Ovary (tissue), 9 donors: ENCODE data around the gene IQCC. TPM values are rescaled to one million over a fixed set of nuclear protein-coding genes. Genes with fewer than 3 reads are reported as not detected.

Experiments
- DNase-seq, 5 donors: peaks; one replicate each; pipeline ENCODE4 v3.0.0-alpha.2; 2019 to 2020
- H3K27ac ChIP-seq, 2 donors: fragments of 200-600 bp; one replicate each; pipeline versions ENCODE4 v1.5.1 to v1.8.0; 2019 to 2022
- H3K27me3 ChIP-seq: fragments of 200-600 bp; one replicate; pipeline ENCODE4 v1.8.0; 2022
- H3K36me3 ChIP-seq: fragments of 200-600 bp; sonication (generic); one replicate; pipeline ENCODE4 v1.5.1; 2019
- H3K4me1 ChIP-seq: one replicate; pipeline ENCODE4 v1.8.1; 2013; ENCODE audit warnings: mild to moderate bottlenecking, moderate library complexity; ENCODE audit not compliant: insufficient read depth
- H3K4me3 ChIP-seq: fragments of 200-600 bp; sonication (generic); one replicate; pipeline ENCODE4 v1.5.1; 2017
- H3K9me3 ChIP-seq, 2 donors: fragments of 200-600 bp in 1 of 2; sonication (generic) in 1 of 2; one replicate each; pipeline versions ENCODE4 v1.5.1 to v1.8.1; 2013 to 2019; ENCODE audit warnings: mild to moderate bottlenecking in 1 of 2, moderate library complexity in 1 of 2
- EP300 ChIP-seq: sonication (generic); formaldehyde crosslinking; IDR thresholded peaks from one replicate; pipeline ENCODE4 v1.6.1; 2017; ENCODE audit warnings: antibody characterized with exemption
- POLR2A ChIP-seq: fragments of 450-650 bp; IDR thresholded peaks from one replicate; pipeline ENCODE4 v1.6.1; 2017; ENCODE audit warnings: antibody characterized with exemption, mild to moderate bottlenecking, moderate library complexity
- WGBS, 3 donors: extraction: QIAGEN DNeasy Blood & Tissue Kit in 1 of 3; methylation state at CpG; one replicate each; pipeline versions ENCODE4 v1.1.5 to v1.1.7; 2013 to 2017; 5-methylcytosine and 5-hydroxymethylcytosine counted together
- intact Hi-C, 4 donors: fragments of 100-400 bp; cut with DNase I; formaldehyde crosslinking; loops; one replicate each; pipeline versions ENCODE4 v1.11.0 to v1.15.1; 2022 to 2023
- polyA plus RNA-seq, 2 donors: library from polyadenylated mRNA; stranded (reverse); fragments of 200-250 nt in 1 of 2; fragments of 350-450 nt in 1 of 2; fragmentation: Illumina TruSeq in 1 of 2; extraction: RNeasy Lipid Tissue Mini Kit (QIAGEN cat#74804) in 1 of 2; gene quantifications; one replicate each; pipeline ENCODE4 v1.2.3, GENCODE V29; 2013 to 2014
- total RNA-seq, 7 donors: library from RNA; depleted of rRNA in 2 of 7; stranded (reverse); fragments of >200 nt in 2 of 7; fragmentation: NEBNext Ultra II Directional in 3 of 7; extraction: Animal tissue kit (Norgen Biotek cat#: 25700) in 3 of 7; gene quantifications; one replicate each; pipeline versions ENCODE4 v1.1.0 to v1.2.4, GENCODE V29; 2016 to 2023
- TF ChIP-seq, protein P1 (sequence below), 3 donors: fragments of 450-650 bp in 2 of 3; fragments of 200-600 bp in 1 of 3; IDR thresholded peaks; one replicate each; pipeline versions ENCODE4 v1.5.1 to v1.8.0; 2016 to 2022; ENCODE audit warnings: antibody characterized with exemption in 3 of 3, mild to moderate bottlenecking in 1 of 3
- donor health status: DM: no; HTN: no; CAD: no; lungs with moderate emphysema.
- donor health status: DM: no; HTN: no; CAD: no.
- donor health status: Bipolar disorder and iron deficiency.
- donor health status: DM: yes; HTN: yes; CAD: no.
- donor health status: DM: no; HTN: no; CAD: no.
- donor health status: DM: yes; HTN: yes; CAD: no.

Gene IQCC
- total and polyA plus RNA-seq, 9 donors: 2.3 to 4.7 (median 2.6) TPM

DNA sequence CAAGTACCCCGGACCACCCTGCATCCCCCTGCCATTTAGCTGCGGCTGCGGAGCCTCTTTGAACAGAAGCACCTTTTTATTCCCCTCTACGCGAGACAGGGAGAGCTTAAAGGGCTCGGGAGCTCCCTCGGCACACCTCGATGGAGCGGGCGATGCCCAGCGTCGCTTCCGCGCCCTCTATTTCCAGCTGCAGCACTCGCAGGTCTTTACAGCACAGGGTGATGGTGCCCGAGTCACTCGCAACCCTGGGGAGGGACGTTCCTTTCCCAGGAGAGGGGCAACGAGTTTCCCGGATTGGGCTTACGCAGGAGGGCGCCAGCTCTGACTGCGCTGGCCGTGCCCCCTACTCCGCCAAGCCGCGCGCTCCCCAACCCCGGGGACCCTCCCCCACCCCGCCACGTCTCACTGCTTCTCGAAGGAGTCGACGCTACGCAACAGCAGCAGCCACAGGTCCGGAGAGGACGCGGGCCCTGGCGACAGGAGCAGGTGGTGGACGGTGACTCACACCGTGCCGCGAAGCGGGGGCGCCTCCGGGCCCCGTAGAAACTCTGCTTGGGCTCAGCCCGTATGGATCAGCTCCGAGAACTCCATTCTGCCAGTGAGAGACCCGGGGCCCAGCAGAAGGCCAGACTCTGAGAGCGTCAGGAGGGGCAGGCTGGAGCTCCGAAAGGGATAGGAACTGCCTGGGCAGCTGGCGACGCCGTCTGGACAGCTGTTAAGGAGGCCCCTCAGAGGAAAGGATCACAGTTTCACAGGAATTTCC, 35.7 kb downstream of the IQCC start:
- 0 to 1% (median 1%) methylated on average over 49 to 55 of the region's 55 CpGs for WGBS, 3 donors
- Histone ChIP-seq H3K36me3 (no peaks in the 10 kb centered on the region), H3K4me3 (peak overlapping the region; percentile 59), H3K9me3 (no peaks in the 10 kb centered on the region), H3K4me1 (peaks cover 4% of the 10 kb centered on the region), H3K27ac (peak overlapping the region; percentile 58 to 86), H3K27me3 (no peaks in the 10 kb centered on the region)
- DNase-seq: peak; percentile 71 to 77 (median 74)
- intact Hi-C loops: loop anchor here in 1 of 4 donors (10.0 kb wide), 1 partner anchor 124 kb away; the partner anchor contains the start of genes FAM229A and TSSK3
- peak; percentile 43 for TF ChIP-seq POLR2A
- TF ChIP-seq, protein P1, sequence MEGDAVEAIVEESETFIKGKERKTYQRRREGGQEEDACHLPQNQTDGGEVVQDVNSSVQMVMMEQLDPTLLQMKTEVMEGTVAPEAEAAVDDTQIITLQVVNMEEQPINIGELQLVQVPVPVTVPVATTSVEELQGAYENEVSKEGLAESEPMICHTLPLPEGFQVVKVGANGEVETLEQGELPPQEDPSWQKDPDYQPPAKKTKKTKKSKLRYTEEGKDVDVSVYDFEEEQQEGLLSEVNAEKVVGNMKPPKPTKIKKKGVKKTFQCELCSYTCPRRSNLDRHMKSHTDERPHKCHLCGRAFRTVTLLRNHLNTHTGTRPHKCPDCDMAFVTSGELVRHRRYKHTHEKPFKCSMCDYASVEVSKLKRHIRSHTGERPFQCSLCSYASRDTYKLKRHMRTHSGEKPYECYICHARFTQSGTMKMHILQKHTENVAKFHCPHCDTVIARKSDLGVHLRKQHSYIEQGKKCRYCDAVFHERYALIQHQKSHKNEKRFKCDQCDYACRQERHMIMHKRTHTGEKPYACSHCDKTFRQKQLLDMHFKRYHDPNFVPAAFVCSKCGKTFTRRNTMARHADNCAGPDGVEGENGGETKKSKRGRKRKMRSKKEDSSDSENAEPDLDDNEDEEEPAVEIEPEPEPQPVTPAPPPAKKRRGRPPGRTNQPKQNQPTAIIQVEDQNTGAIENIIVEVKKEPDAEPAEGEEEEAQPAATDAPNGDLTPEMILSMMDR (IDR thresholded peaks at IDR 0.05): no peak

DNA sequence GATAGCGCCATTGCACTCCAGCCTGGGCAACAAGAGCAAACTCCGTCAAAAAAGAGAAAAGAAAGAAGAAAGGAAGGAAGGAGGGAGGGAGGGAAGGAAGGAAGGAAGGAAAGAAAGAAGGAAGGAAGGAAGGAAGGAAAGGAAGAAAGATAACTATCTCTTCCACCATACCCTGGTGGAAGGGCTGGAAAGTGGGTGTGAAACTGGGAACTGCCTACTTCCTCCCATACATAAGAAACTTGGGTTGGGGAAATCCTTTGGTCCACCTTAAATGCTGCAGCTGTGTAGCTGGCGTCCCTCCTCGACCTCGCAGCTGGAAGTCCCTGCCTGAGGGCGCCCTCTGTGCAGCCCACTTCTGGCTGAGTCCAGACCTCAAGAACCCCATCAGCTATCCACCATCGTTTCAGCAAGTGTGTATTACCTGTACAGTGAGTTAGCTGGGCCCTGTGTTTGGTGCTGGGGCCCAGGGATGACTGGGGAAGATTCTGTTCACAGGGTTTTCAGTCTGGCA, 36.9 kb downstream of the IQCC start:
- Histone ChIP-seq H3K27me3 (no peaks in the 10 kb centered on the region), H3K4me3 (no peak overlapping the region), H3K27ac (no peak overlapping the region), H3K4me1 (peaks cover 9% of the 10 kb centered on the region), H3K36me3 (no peaks in the 10 kb centered on the region), H3K9me3 (no peaks in the 10 kb centered on the region)
- intact Hi-C loops: loop anchor here in 1 of 4 donors (10.0 kb wide), 1 partner anchor 122 kb away; the partner anchor contains the start of genes FAM229A and TSSK3
- peak in 4 of 5 donors; percentile 42 to 60 (median 50) for DNase-seq
- TF ChIP-seq EP300 (no peak), POLR2A (no peak)
- TF ChIP-seq, protein P1 (IDR thresholded peaks at IDR 0.05): no peak
- WGBS, 3 donors: 17 to 24% (median 23%) methylated on average over 7 of the region's 7 CpGs

DNA sequence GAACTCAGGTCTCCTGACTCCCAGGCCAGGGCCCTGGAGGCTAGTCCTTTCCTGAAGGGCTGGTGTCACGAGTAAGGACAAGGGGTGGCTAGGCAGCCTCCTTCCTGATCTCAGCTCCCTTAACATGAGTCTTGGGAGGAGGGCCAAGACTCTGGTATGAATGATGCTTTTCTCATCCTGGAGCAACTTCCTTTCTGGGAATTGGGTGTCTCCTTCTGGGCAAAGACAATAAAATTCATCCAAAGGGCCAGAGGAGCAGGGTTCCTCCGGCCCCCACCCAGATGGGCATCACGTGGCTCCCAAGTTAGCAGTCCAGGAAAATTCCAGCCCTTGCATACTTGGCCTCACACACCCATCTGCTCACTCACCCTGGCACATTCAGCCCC, 41.4 kb downstream of the IQCC start, which contains the start of gene FAM167B:
Gene FAM167B (plus strand): TSS at position 335 of the 386 bp plus-strand sequence. CDS start 200 bp downstream, outside the sequence.
- no peaks in the 10 kb centered on the region for H3K27me3 ChIP-seq
- TF ChIP-seq EP300: peak; percentile 71
- TF ChIP-seq POLR2A: no peak
- no peak within 1 kb of the TSS for H3K4me3 ChIP-seq
- WGBS, 3 donors: 29 to 49% (median 43%) methylated on average over 3 of the region's 3 CpGs
- peaks cover 14% of the 10 kb centered on the region for H3K4me1 ChIP-seq
- DNase-seq: peak in 1 of 5 donors; percentile 49
- no peak within 1 kb of the TSS for H3K27ac ChIP-seq
- intact Hi-C loops: loop anchor here in 1 of 4 donors (10.0 kb wide), 1 partner anchor 118 kb away; the partner anchor contains the start of genes FAM229A and TSSK3
- no peaks in the 10 kb centered on the region for H3K9me3 ChIP-seq
- H3K36me3 ChIP-seq: no peaks in the 10 kb centered on the region

DNA sequence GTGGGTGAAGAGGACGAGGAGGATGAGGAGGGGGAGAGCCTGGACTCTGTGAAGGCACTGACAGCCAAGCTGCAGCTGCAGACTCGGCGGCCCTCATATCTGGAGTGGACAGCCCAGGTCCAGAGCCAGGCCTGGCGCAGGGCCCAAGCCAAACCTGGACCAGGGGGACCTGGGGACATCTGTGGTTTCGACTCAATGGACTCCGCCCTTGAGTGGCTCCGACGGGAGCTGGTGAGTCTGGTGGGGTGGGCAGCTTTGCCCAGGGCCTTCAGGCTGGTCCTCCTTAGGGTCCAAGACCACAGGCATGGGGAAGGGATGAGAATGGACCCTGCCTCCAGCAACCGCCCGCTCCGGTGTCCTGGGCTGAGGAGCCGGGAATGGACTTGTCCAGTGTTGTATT, 42.0 kb downstream of the IQCC start:
- intact Hi-C loops: loop anchor here in 1 of 4 donors (10.0 kb wide), 1 partner anchor 117 kb away; the partner anchor contains the start of genes FAM229A and TSSK3
- 74 to 78% (median 77%) methylated on average over 12 of the region's 12 CpGs for WGBS, 3 donors

More for the DNA sequence above, 42.0 kb downstream of the IQCC start:
- DNase-seq: peak in 3 of 5 donors; percentile 31 to 52 (median 34)
- Histone ChIP-seq H3K9me3 (no peaks in the 10 kb centered on the region), H3K27me3 (no peaks in the 10 kb centered on the region), H3K4me3 (no peak overlapping the region), H3K27ac (no peak overlapping the region), H3K4me1 (peaks cover 14% of the 10 kb centered on the region), H3K36me3 (no peaks in the 10 kb centered on the region)
- no peak for TF ChIP-seq POLR2A
- TF ChIP-seq EP300: no peak
- TF ChIP-seq, protein P1 (IDR thresholded peaks at IDR 0.05): no peak
